ENCODE measurements around the gene BICD2.

DNA sequence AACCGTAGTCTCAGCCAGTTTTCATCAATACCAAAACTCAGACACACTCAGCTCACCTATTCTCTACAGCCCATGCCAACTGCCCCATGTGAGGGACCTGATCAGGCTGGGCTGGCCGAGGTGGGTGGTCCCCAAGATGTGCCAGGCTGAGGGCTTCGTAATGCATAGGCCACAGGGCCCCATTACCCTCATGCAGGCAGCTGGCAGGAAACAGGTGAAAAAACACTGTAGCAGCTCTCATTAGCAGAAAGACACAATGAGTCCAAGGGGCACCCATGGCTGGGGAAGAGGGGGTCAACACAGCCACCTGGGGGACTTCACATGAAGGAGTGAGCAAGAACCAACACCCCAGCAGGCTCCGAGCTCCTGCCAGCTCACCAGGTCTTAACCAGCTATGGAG is 102.9 kb downstream of the BICD2 start:
- TF ChIP-seq POLR2A (IDR thresholded peaks at IDR 0.05; ENCODE audit: control extremely low read depth in 1 of 2, low read depth in 2 of 2, low read length in 2 of 2) (no peak), POU5F1 (IDR thresholded peaks at IDR 0.05; ENCODE audit: low read depth, low read length) (no peak)
- TF ChIP-seq, protein P1, sequence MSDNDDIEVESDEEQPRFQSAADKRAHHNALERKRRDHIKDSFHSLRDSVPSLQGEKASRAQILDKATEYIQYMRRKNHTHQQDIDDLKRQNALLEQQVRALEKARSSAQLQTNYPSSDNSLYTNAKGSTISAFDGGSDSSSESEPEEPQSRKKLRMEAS (IDR thresholded peaks at IDR 0.05): no peak

Data from H1 (cell line).